ENCODE results near the gene POLR2I. TPM values are rescaled to one million over a fixed set of nuclear protein-coding genes. Genes with fewer than 3 reads are reported as not detected.

Gene POLR2I
- total and polyA plus RNA-seq, 2 experiments from 2014 or later = 94.0 to 413 TPM

GRCh38 chr19:36093687-36094086 lies 21.0 kb downstream of the POLR2I start:
- no peak overlapping the region for H3K27ac ChIP-seq (ENCODE audit: low read depth)
- Mint-ChIP-seq H3K27me3 (ENCODE audit: insufficient read depth, low read depth, poor library complexity) (peaks cover 2% of the 10 kb centered on the region), H3K4me1 (no peaks in the 10 kb centered on the region), H3K9me3 (no peaks in the 10 kb centered on the region), H3K4me3 (no peak overlapping the region), H3K36me3 (ENCODE audit: low read depth) (peaks cover 75% of the 10 kb centered on the region), H3K27ac (no peak overlapping the region)
- DNase-seq (ENCODE audit: low spot score) (no peak), ATAC-seq (no peak)
- H3F3A ChIP-seq (replicated peaks; ENCODE audit: low read depth) = 0 out of 2 replicates have a peak, but pooled peaks cover 2% of the 10 kb centered on the region
- no peak for TF ChIP-seq NANOG (IDR thresholded peaks at IDR 0.05; ENCODE audit: borderline replicate concordance)
- no peak for TF ChIP-seq REST (IDR thresholded peaks at IDR 0.05; ENCODE audit: unreplicated experiment)
- TF ChIP-seq CREB1 (CRISPR knock-in tag; IDR thresholded peaks at IDR 0.05; ENCODE audit: low read depth) = no peak
- no peak for TF ChIP-seq ZNF331 (CRISPR knock-in tag; IDR thresholded peaks at IDR 0.05; ENCODE audit: low read depth)
- no peak for TF ChIP-seq EZH2phosphoT487 (IDR thresholded peaks at IDR 0.05; ENCODE audit: unreplicated experiment)
- TF ChIP-seq ZNF462 (CRISPR knock-in tag; IDR thresholded peaks at IDR 0.05) = no peak
- TF ChIP-seq POLR2AphosphoS5 (IDR thresholded peaks at IDR 0.05; ENCODE audit: low read depth) = no peak
- TF ChIP-seq ZNF114 (CRISPR knock-in tag; IDR thresholded peaks at IDR 0.05) = no peak
- TF ChIP-seq JUNB (IDR thresholded peaks at IDR 0.05; ENCODE audit: unreplicated experiment) = no peak
- TF ChIP-seq CTCF (conservative IDR thresholded peaks at IDR 0.05; ENCODE audit: low read depth in 2 of 2) = no peak
- TF ChIP-seq STAT1 (IDR thresholded peaks at IDR 0.05; ENCODE audit: unreplicated experiment) = no peak
- TF ChIP-seq EZH2 (IDR thresholded peaks at IDR 0.05; ENCODE audit: low read depth, unreplicated experiment) = no peak
- no peak for TF ChIP-seq ETS1 (IDR thresholded peaks at IDR 0.05)
- no peaks in the 10 kb centered on the region; the same call in 1 of the 2 replicates for H4K20me1 ChIP-seq (replicated peaks; ENCODE audit: insufficient read depth)
- no peaks in the 10 kb centered on the region for H3K79me2 ChIP-seq (replicated peaks; ENCODE audit: insufficient read depth)
- no peak overlapping the region for H3K4me2 ChIP-seq
- no peaks in the 10 kb centered on the region for H3K4me1 ChIP-seq (ENCODE audit: insufficient read depth)
- no peak overlapping the region for H2AFZ ChIP-seq
- no peaks in the 10 kb centered on the region for H3K27me3 ChIP-seq (ENCODE audit: insufficient read depth)
- no peak overlapping the region for H3K4me3 ChIP-seq
- H3K9me2 ChIP-seq (ENCODE audit: insufficient read depth) = no peaks in the 10 kb centered on the region
- peaks cover 13% of the 10 kb centered on the region for H3K36me3 ChIP-seq (ENCODE audit: insufficient read depth)
